LNCaP clone FGC (cell line): Measurements from ENCODE around the gene TMEM253.
A peak's percentile ranks its signal among the peaks of the same experiment; 100 is the strongest.

ENCODE experiments used
- DNase-seq: peaks from one replicate; pipeline ENCODE4 v3.0.0-alpha.2; 2011; ENCODE audit warnings: low read depth
- H3K4me3 ChIP-seq: 2 replicates; pipeline ENCODE4 v1.5.1; 2011; ENCODE audit warnings: mild to moderate bottlenecking, low read depth, low read length, control low read depth
- CTCF ChIP-seq: IDR thresholded peaks from 2 replicates; pipeline ENCODE4 v1.5.1; 2012; ENCODE audit warnings: mild to moderate bottlenecking; ENCODE audit not compliant: control insufficient read depth, insufficient read depth; ENCODE audit errors: extremely low read depth

TMEM253 gene

GRCh38 chr14:21118933-21119332, 18.1 kb downstream of the TMEM253 start:
- no peak for TF ChIP-seq CTCF
- DNase-seq: no peak
- no peak overlapping the region for H3K4me3 ChIP-seq

- no peak overlapping the region for H3K4me3 ChIP-seq
- DNase-seq: no peak
- TF ChIP-seq CTCF: no peak
These were observed 19.8 kb downstream of the TMEM253 start for GRCh38 chr14:21120686-21121085.

- no peak for DNase-seq
- no peak overlapping the region for H3K4me3 ChIP-seq
- no peak for TF ChIP-seq CTCF
These were observed 20.3 kb downstream of the TMEM253 start for GRCh38 chr14:21121122-21121521.

- no peak overlapping the region for H3K4me3 ChIP-seq
- no peak for TF ChIP-seq CTCF
- no peak for DNase-seq
These were observed 22.6 kb downstream of the TMEM253 start for GRCh38 chr14:21123429-21123828.

GRCh38 chr14:21133901-21134300, 33.0 kb downstream of the TMEM253 start:
- no peak overlapping the region for H3K4me3 ChIP-seq
- DNase-seq: no peak
- TF ChIP-seq CTCF: no peak

- H3K4me3 ChIP-seq: no peak overlapping the region
- no peak for DNase-seq
These were observed 35.2 kb downstream of the TMEM253 start for GRCh38 chr14:21136024-21136423.

More at GRCh38 chr14:21136024-21136423, 35.2 kb downstream of the TMEM253 start:
- peak; percentile 49 for TF ChIP-seq CTCF
